Prostate gland (tissue), 2 donors: ENCODE measurements around the gene BCKDK.

ENCODE experiments used
- CTCF ChIP-seq, 4 experiments: fragments of 200-600 bp in 2 of 4; fragments of 450-650 bp in 2 of 4; sonication (generic) in 2 of 4; IDR thresholded peaks; 1 replicate in 3 of 4; 2 replicates in 1 of 4; pipeline ENCODE4 v1.5.1; 2016 to 2019; ENCODE audit warnings: antibody characterized with exemption in 4 of 4, mild to moderate bottlenecking in 2 of 4, moderate library complexity in 2 of 4
- POLR2A ChIP-seq: fragments of 450-650 bp; IDR thresholded peaks from one replicate; pipeline ENCODE4 v1.6.1; 2016; ENCODE audit warnings: antibody characterized with exemption, mild to moderate bottlenecking
- POLR2AphosphoS5 ChIP-seq: sonication (generic); formaldehyde crosslinking; IDR thresholded peaks from one replicate; pipeline ENCODE4 v1.6.1; 2017; ENCODE audit warnings: antibody characterized with exemption

- TF ChIP-seq CTCF (IDR thresholded peaks at IDR 0.05) (no peak), POLR2AphosphoS5 (no peak), POLR2A (no peak)
Measured at GRCh38 chr16:31109622-31110021, 1.4 kb downstream of the BCKDK start.
